ENCODE results near the gene ANKRD13D. TPM values are rescaled to one million over a fixed set of nuclear protein-coding genes. Genes with fewer than 3 reads are reported as not detected.

Gene ANKRD13D
- total RNA-seq, 1 donor from 2014 or later: 110 TPM

GRCh38 chr11:67285541-67286498, 3.3 kb upstream of the ANKRD13D start:
- DNase-seq (ENCODE audit: low spot score): no peak

- DNase-seq (ENCODE audit: low spot score): no peak
Measured at GRCh38 chr11:67286621-67287333, 2.3 kb upstream of the ANKRD13D start.

GRCh38 chr11:67287355-67288197, 1.5 kb upstream of the ANKRD13D start:
- DNase-seq (ENCODE audit: low spot score): no peak

- DNase-seq (ENCODE audit: low spot score): no peak
Measured at GRCh38 chr11:67288198-67288451, 978 bp upstream of the ANKRD13D start.

- peak; percentile 92 for DNase-seq (ENCODE audit: low spot score)
Measured at GRCh38 chr11:67288452-67289225, 464 bp upstream of the ANKRD13D start.

- DNase-seq (ENCODE audit: low spot score): no peak
Measured at GRCh38 chr11:67289651-67290479, 762 bp downstream of the ANKRD13D start.

GRCh38 chr11:67290801-67291200, 1.7 kb downstream of the ANKRD13D start:
- no peak for DNase-seq (ENCODE audit: low spot score)

- no peak for DNase-seq (ENCODE audit: low spot score)
Measured at GRCh38 chr11:67291481-67292381, 2.6 kb downstream of the ANKRD13D start.

GRCh38 chr11:67292671-67293070, 3.6 kb downstream of the ANKRD13D start:
- DNase-seq (ENCODE audit: low spot score): no peak

- DNase-seq (ENCODE audit: low spot score): no peak
Measured at GRCh38 chr11:67293090-67293489, 4.0 kb downstream of the ANKRD13D start.

- DNase-seq (ENCODE audit: low spot score): no peak
Measured at GRCh38 chr11:67295846-67296245, 6.7 kb downstream of the ANKRD13D start.

GRCh38 chr11:67298786-67299185, 9.7 kb downstream of the ANKRD13D start:
- no peak for DNase-seq (ENCODE audit: low spot score)

- no peak for DNase-seq (ENCODE audit: low spot score)
Measured at GRCh38 chr11:67299471-67300191, 10.5 kb downstream of the ANKRD13D start.

- DNase-seq (ENCODE audit: low spot score): no peak
Measured at GRCh38 chr11:67300256-67300755, 11.2 kb downstream of the ANKRD13D start.

- no peak for DNase-seq (ENCODE audit: low spot score)
Measured at GRCh38 chr11:67300756-67301312, 11.7 kb downstream of the ANKRD13D start.

- DNase-seq (ENCODE audit: low spot score): no peak
Measured at GRCh38 chr11:67301313-67301921, 12.3 kb downstream of the ANKRD13D start.

- DNase-seq (ENCODE audit: low spot score): peak; percentile 78
Measured at GRCh38 chr11:67301951-67302516, 12.9 kb downstream of the ANKRD13D start.

Measured in ureter (tissue), 1 donor.